GM13977 (cell line): Measurements from ENCODE around the gene RHAG.

ENCODE experiments used
- DNase-seq: peaks from one replicate; pipeline ENCODE4 v3.0.0; 2012; ENCODE audit warnings: low spot score
- CTCF ChIP-seq: IDR thresholded peaks from 2 replicates; pipeline ENCODE4 v1.5.1; 2012; ENCODE audit warnings: mild to moderate bottlenecking, control low read depth; ENCODE audit not compliant: insufficient read depth; ENCODE audit errors: extremely low read depth, missing control alignments
- in situ Hi-C: fragments of 300-500 bp; cut with MboI; formaldehyde crosslinking; loops from one replicate; pipeline ENCODE4 v1.12.0; 2022; ENCODE audit warnings: low sequenced_read_pairs, low pct_unique_long_range_greater_than_20kb, mixed read lengths, inconsistent platforms; ENCODE audit not compliant: unreplicated experiment

Gene RHAG

DNA sequence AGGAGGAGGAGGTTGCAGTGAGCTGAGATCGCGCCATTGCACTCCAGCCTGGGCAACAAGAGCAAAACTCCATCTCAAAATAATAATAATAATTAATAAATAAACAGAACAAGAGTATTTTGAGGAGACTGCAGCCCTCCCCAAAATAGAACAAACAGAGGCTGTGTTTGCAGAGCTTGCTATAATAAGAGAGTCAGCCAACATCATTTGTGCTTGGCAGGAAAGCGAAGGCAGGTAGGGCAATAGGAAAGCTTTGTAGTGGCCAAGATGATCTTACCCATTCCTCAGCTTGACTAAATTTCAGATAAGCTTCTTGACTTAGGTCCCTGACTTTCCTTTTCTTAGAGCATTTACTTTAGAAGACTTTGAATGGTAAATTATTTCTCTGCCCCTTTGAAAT is 79.5 kb downstream of the RHAG start:
- no peak for TF ChIP-seq CTCF
- DNase-seq, result no peak
- in situ Hi-C loops, result no loop called here

DNA sequence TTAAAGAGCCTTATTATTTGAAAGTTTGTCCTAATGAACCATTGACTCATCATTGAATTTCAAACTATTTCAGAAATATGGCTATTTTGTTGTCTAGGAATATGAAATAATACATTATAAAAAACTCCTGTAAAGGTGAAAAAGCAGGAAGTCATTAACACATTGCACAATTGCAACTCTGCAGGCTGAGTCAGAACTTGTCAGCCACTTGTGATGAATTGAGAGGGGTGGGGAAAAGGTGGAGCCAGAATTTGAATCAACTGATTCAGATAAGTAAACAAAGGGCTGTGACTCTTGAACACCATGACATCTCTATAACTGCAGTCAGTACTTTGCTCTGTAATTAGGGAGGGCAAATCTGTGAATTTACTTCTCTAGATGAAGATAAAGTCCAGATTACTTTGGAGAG is 80.2 kb downstream of the RHAG start:
- no peak for TF ChIP-seq CTCF
- DNase-seq, result no peak
- in situ Hi-C loops, result no loop called here

- in situ Hi-C loops, result no loop called here
- DNase-seq, result no peak
These were observed 80.7 kb downstream of the RHAG start for GRCh38 chr6:49555951-49556350.

More at GRCh38 chr6:49555951-49556350, 80.7 kb downstream of the RHAG start:
- TF ChIP-seq CTCF, result no peak
